Measurements from ENCODE around the gene UBAC2.

DNA sequence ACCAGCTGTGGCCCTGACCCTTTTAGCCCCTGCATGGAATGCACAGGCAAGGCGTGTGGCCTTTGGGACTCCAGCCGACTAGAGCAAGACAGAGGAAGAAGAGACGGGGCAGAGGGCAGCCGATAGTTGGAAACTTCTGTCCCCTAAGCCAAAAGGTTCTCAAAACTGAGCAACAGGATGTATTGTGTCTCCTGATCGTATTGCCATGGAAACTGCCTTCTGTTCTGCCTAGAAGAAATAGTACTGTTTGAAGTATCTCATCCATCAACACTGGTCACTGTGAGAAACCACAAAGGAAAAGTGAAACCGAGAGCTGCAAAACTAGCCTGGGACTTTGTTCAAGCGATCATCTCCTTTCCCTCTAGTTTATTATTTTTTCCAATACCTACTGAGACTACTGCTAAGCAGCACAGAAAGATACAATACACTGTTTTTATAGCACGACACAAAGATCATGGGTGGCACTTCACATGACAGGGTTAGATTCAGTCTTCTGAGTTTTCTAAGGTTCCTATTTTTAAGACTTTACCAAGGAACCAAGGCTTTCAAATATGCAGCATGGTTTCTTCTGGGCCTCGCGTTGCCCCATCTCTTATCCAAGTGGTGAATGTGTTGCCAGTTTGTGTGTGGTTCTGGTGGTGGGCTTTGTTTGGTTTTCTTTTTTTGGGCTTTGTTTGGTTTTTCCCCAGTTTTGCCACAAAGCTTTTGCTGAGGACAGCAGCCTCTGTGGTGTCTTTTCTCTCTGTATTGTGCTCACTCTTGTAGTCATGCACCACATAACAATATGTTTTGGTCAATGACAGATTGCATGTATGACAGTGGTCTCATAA is 155.8 kb downstream of the UBAC2 start:
- TF ChIP-seq, protein P1, sequence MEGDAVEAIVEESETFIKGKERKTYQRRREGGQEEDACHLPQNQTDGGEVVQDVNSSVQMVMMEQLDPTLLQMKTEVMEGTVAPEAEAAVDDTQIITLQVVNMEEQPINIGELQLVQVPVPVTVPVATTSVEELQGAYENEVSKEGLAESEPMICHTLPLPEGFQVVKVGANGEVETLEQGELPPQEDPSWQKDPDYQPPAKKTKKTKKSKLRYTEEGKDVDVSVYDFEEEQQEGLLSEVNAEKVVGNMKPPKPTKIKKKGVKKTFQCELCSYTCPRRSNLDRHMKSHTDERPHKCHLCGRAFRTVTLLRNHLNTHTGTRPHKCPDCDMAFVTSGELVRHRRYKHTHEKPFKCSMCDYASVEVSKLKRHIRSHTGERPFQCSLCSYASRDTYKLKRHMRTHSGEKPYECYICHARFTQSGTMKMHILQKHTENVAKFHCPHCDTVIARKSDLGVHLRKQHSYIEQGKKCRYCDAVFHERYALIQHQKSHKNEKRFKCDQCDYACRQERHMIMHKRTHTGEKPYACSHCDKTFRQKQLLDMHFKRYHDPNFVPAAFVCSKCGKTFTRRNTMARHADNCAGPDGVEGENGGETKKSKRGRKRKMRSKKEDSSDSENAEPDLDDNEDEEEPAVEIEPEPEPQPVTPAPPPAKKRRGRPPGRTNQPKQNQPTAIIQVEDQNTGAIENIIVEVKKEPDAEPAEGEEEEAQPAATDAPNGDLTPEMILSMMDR (IDR thresholded peaks at IDR 0.05), result no peak
- TF ChIP-seq POLR2A (IDR thresholded peaks at IDR 0.05), result no peak

Measured in uterus (tissue), 2 donors.